ENCODE measurements around the gene PLPPR5.

PLPPR5 gene

DNA sequence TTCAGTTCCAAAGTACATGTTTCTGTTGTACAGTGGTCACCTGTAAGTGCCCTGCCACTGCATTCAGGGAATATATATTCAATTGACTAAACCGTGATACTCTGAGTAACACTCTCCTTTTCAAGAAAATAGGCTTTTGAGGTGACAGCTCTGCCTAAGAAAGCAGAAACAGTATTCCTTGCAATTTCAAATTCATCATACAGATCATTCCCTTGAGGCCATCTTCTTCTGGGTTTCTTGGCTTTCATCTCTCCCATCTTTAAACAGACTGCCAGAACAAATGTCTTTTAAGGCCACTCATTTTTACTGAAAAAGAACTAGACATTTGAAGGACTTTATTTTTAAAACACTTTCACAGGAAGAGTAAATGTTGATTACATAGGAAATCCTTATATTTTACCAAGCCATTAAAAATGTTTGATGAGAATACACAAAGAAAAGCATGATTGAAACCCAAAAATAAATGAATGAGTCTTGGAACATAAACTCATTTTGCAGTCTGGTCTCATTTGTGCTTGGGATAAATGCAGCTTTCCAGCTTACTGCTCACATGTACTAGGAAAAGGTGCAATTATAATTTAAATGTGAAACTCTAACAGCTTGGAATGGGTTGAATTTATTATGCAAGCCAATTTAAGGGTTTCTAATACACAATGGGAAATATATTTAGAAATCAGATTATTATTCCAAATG, 34.7 kb downstream of the PLPPR5 start:
- no peak for DNase-seq (ENCODE audit: low read depth)

DNA sequence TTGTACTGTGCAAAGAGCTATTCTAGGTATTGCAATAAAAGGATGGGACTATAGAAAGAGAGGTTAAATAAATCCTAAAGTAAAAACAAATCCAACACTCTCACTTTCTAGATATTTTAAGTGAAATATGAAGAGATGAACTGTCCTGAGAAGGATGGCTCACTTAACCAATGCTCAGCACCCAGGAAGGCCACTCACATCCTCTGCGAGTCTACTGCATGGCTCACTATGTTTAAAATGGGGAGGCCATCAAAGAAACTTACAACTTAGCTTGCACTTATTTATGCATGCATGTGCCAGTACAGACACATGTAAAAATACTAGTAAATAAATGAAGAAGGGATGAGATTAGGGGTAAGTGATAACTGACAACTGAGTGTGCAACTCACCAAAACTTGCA, 37.5 kb downstream of the PLPPR5 start:
- no peak for DNase-seq (ENCODE audit: low read depth)

DNA sequence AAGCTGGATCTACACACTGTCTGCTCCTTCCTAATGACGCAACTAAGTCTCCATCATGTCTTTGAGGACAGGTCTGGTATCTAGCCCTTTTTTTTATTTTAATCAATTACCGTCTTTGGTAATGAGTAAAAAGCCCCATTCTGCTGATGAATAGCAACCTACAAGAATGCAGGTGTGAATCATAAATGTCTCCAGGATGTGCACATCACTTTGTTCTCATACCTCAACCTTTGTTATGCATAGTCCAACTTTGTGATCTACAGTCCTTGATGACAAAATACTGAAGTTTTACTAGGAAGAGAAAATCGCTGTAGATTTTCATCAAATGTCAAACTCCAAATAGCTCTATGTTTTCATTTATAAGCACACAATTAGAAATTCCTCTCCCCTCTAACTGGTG, 39.3 kb downstream of the PLPPR5 start:
- DNase-seq (ENCODE audit: low read depth): no peak

DNA sequence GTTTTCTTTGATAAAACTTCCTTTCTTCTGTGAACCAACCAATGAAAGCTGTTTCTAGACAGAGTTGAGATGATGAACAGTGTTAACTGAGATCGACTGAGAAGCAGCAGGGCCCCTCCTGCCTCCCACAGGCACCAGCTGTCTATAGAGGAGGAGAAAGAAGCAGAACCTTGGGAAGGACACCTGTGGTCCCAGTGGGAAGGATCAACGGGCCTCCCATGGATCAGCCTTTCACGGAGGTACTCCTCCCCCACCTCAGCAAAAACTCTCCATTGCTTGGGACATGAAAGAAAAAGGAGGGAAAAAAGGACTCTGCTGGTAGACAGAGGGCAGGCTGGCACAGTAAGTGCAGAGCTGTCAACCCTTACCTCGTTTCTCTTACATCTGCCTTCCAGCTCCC, 40.5 kb downstream of the PLPPR5 start:
- no peak for DNase-seq (ENCODE audit: low read depth)

DNA sequence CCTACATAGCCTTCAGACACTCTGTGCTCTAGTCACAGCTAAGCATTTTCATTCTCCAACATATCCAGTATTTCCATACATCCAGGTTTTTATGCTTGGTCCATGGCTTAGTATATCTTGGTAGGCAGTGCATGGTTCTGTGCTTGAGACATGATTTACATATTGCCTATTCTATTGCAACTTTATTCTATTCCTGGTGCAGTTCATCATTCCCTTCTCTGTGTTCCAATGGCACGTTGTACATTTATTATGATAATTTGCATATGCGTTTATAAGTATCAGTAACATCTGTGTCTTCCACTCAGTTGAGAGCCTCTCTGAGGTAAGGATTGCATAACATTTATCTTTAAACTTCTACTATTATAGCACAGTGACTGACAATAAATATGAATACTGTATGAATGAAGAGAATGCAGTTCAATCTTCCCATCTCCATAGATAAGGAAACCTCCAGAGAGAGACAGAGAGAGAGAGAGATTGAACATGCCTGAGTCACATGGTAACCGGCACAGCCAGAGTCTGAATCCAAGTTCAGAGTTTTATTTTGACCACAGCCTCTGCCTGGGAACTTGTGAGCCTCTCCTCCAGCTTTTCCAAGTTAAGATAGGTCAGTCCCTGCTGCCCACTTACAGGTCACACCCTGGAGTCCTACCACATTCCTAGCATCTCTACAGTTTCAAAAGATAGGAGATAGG, 41.5 kb downstream of the PLPPR5 start:
- no peak for DNase-seq (ENCODE audit: low read depth)

DNA sequence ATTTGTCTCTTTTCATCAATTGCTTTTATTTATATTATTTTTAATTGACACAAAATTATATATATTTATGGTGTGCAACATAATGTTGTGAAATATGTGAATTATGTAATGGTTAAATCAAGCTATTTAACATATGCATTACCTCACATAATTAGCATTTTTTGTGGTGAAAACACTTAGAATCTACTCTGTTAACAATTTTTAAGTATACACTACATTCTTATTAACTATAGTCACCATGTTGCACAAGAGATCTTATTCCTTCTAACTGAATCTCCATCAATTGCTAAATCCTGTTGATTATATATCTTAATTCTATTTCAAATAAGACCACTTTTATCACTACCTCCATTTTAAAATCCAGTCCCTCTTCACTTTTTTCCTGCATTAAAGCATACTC, 42.5 kb downstream of the PLPPR5 start:
- no peak for DNase-seq (ENCODE audit: low read depth)

DNA sequence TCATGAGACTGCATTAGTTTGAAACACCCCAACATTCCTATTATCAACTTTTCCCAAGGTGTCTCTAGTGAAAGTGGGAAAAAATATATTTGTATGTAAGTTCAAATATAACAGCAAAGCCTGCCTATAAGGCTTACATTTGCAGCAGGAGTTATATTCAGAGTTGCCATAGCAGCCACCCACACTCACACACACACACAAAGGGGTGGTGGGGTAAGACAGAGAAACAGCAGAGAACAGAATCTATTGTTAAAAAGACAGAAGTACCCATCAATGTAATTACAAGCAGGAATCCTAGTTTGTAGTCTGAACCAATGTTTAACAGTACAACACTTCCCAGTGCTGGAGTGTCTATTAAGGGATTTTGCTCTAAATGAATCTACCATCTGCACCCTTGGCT, 55.0 kb downstream of the PLPPR5 start:
- no peak for DNase-seq (ENCODE audit: low read depth)

DNA sequence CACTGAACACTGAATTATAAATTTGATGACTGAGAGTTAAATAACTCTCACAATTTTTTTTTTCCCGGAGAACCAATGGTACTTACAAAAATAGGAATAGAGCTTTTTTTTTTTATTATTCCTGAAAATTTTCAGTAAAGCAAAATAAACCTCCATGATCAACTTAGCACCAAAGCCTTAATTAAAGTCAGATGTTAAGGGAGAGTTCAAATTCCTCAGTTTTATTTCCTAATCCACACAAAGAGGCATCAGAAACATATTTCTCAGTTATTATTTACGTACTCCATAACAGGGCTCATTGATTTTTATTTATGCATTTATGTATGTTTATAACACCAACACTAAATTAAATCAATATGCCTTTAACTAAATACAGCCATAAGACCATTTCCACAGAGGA, 55.5 kb downstream of the PLPPR5 start:
- no peak for DNase-seq (ENCODE audit: low read depth)

DNA sequence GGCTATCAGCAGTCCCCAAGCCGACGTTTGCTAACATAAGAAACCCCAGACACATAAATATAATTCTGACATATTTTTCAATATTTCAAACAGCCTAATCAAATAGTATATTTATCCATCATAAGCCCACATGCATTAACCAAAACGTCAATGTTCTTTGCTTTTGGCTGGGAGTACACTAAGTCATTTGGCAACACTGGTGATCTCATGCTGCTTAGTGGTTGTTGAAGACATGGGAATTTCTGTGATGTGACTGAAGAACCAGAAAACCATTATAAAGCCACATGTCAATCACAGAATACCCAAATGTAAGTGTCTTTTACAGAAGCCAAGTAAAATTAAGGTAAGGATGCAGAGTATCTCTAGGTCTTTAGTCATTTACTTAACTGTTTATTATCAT, 57.6 kb downstream of the PLPPR5 start:
- DNase-seq (ENCODE audit: low read depth): no peak

DNA sequence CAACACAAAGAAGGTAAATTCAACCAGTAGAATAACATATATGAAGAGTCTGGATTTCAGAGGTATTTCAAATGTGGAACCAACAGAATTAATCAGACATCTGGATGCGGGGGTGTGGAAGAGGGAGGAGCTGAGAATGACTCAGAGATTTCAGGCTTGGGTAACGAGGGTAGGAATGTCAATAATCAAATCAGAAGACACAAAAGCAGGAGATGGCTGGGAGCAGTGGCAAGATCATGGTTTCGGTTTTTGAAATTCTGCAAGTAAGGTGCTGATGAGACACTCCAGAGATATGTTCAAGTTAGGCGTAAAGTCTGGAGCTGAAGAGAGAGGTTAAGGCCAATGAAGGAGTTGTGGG, 64.0 kb downstream of the PLPPR5 start:
- no peak for DNase-seq (ENCODE audit: low read depth)

DNA sequence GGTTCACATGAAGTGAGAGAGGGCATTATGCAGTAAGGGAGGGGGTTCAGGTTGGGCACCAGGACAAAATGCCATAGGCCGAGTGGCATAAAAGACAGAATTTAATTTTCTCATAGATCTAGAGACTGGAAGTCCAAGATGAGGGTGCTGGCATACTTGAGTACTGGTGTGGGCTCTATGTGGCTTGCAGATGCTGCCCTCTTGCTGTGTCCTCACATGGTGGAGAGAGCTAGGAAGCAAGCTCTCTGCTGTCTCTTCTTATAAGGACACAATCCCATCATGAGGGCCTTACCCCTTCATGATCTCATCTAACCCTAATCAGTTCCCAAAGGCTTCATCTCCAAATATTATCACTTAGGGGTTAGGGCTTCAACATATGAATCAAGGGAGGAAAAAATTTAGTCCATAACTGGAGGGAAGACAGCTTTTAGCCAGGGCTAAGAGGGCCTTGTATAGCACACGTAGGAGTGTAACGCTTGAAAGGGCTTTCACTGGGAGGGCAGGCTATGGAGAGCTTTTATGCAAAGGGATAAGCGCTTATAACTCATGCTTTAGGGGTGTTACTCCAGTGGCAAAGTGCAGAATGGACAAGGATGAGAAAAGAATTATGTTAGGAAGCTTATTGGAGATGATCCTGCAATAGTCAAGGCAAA, 64.5 kb downstream of the PLPPR5 start:
- DNase-seq (ENCODE audit: low read depth): no peak

DNA sequence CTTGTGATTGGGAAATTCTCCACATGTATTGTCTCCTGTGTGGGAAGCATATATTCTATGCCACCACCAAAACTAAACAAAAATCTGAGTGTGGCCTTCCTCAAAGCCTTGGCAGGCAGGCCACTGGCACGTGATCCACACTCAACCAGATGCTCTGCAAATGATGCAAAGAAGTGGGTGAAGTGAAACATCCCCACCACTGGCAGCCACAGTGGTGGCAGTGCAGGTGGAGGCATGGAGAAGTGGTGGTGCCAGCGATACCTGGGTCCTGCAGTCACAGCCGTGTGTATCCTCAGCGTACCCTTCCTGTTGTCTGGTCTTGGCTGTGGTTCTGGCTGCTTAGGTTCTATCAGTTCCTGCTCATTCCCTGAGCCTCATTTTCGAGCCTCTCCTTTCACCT, 65.2 kb downstream of the PLPPR5 start:
- no peak for DNase-seq (ENCODE audit: low read depth)

DNA sequence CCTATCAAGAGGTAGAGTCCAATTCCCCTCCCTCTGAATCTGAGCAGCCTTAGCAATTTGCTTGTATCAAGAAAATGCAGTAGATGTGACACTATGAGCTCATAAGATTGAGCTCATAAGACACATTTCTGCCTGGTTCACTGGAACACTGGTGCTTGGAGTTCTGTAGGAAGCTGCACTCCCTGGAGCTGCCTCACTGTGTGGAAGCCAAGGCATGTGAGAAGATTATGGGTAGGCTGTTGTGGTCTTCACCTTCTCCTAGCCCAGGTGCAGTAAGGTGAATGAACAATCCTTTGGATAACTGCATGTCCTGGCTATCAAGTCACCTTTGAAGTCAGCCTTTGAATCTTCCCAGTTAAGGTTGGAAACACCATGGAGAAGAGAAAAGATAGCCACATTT, 67.3 kb downstream of the PLPPR5 start:
- DNase-seq (ENCODE audit: low read depth): no peak

DNA sequence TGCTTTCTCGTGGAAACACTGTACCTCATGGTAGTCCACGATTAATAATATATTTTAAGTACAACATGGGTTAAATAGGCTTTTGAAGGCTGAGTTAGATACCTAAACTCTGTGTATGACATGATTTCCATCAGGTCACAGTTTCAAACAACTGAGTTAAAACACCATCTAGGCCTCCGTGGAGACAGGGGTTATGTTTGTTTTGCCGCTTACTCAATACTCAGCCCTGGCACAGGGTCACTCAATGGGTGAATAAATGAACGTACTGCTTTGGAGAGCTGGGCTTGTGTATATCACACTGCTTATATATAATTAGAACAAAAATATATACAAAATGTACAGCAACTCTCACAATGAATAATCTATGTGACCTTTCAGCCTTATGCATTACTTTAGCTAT, 72.5 kb downstream of the PLPPR5 start:
- DNase-seq (ENCODE audit: low read depth): no peak

DNA sequence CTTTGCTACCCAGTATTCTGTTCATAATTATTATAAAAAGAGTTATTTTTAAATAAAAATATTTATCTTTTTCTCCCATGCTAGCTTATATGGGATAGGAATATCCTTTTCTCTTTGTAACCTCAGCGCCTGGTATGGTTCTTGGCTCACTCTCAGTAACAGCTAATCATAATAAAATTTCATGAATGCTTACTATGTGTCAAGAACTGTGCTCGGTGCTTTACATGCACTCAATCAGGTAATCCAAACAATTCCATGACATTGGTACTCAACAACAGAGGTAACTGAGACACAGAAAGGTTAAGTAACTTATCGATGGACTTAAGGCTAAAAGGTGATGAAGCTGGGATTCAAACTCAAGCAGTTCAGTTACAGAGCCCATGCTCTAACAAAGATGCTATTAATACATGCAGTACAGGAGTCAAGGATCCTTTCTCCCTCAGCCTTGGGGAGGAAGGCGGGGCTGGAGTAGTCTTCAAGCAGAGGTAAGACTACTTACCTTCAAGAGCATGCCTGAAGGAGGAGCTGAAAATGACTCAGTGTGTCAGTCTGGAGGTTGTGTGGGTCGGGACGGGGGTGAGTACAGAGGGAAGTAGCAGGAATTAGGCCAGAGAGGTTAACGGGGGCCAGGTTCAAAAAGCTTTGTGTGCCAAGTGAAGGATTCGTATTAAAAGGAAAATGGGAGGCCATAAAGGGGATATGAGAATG, 73.4 kb downstream of the PLPPR5 start:
- DNase-seq (ENCODE audit: low read depth): no peak

DNA sequence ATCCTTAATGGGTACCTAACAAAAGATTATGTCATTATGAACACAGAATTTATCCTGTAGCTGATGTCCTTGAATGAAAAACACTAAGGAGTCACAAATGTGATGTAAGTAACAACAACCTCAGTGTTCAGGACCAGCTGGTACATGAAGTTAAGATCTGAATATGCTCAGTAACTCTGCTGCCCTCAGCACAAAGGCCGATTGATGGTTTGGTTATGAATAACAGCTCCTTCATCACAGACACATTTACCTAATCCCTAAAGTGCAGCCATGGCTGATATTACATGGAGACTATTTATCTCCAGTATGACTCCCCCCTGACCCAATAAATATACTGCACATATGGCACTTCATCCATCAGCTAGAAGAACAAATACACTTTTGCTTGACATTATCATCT, 75.2 kb downstream of the PLPPR5 start:
- no peak for DNase-seq (ENCODE audit: low read depth)

DNA sequence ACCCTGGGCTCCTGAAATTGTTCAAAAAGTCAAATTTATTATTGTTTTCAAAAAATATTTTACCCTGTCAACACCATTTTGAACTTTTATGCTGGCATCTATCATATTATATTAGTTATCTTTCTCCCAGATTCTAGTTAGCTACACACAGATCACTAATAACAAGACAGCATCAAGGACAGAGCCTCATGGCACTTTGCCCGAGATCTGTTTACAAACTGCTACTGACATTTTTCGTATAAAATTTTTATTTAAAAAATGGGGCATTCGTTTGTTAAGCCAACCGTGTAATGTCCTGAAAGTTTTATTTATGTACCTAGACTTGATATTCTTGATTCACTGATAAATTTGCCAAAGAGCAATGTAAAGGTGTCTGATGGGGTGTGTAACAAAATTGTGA, 78.1 kb downstream of the PLPPR5 start:
- no peak for DNase-seq (ENCODE audit: low read depth)

DNA sequence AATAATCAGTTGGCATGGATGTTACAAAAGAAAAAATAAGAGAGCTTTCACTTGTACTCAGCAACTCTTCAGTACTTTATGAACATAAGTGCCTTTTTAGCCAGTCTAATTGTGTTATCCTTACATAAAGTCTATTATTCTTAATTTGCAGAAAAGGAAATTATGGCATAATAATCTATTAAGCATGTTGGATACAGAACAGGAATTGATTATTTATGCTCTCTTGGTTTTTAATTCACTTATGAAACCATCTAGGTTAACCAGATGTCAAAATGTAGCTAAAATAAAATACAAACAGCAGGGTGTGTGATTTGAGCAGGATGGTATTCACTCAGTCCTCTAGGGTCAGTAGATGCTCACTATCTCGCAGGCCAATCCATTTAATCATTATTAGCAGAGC, 79.7 kb downstream of the PLPPR5 start:
- no peak for DNase-seq (ENCODE audit: low read depth)

DNA sequence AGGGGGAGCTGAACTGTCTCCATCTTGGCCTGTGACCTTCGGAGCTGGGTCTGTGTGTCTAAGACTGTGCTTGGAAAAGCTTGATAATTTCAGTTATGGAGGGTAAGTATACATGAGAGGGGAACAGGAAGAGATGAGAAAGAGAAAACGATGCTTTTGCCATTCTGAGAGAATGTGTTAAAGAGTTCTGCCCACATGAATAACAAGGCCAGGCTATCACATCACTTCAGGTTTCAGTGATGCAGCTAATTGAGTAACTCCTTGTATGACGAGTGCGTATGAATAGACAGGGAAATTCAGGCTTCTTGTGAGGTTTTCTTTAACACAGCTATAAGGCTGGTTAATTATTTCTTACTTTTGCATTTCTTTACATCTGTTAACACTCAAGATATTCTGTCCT, 81.0 kb downstream of the PLPPR5 start:
- no peak for DNase-seq (ENCODE audit: low read depth)

DNA sequence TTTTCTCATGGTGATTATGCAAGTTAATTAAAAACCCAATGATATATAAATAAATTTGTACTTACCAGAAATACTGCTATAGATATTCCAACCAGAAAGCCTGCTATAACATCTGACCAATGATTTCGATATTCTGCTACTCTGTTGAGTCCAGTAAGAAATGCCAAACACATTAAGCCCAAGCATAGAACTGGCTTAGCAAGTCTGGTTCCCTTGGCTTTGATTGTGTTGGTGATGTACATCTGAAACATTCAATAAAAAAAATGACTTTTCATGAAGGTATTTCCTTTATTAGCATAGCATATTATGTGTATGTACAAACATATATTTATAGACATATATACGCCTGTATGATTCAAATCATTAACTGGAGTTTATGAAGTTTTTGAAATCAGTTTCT, 82.8 kb downstream of the PLPPR5 start:
- no peak for DNase-seq (ENCODE audit: low read depth)

DNA sequence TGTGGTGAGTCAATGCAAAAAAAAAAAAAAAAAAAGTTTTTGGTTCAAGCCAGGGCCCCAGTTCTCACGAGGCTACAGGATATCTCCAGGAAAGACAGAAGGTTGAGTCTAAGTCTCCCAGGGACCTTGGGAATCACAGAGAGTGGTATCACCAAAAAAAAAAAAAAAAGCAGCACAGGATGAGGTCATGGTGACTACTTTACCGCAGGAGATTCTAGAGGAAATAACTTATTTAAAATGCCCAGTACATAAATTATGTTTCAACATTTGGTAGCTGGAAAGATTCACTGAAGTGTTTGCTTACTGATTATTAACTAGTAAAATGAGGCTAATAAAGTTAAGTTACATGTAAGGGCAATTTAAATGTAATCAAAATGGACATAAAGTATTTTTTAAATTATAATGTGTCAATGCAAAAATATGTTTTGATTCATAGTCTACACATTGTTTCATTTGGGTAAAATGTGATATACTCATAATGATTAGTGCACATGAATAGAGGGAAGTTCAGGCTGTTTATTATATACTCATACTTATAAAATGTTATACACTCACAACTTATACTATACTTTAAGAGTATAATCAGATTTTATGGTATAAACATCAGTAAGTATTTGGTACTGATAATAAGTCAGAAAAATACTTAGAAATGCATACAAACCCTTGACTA, 84.1 kb downstream of the PLPPR5 start:
- DNase-seq (ENCODE audit: low read depth): no peak

DNA sequence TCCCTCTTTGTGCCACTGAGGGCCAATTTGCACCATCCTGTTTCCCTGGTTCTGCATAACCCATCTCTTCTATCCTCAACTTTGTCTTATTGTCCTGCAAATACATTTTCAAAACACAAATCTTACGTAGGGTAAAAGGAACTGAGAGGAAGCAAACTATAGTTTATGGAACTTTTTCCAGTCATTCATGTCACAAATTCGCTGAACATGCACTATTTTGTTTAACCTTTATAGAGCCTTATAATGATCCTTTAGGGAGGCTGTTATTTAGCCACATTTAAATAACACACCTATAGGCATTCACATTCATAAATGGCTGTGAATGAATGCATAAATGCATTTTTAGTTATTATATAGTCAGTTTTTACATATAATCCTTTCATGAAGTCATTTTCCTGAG, 85.0 kb downstream of the PLPPR5 start:
- no peak for DNase-seq (ENCODE audit: low read depth)

DNA sequence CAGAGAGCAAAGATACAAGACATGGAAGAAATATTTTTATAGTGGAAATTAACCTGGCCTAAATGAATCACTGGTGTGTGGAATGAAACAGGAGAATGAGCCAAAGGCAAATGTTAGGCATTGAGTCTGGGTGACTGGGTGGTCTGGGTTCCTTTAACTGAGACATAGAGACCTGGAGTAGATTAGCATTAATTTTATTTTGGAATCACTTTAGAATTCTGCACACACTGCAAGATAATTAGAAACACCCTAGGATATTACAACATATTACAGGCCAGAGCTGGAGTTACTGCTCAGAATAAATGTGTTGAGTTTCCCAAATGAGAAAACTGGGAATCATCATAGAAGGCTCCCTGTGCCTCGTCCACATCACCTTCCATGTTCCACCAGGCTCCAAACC, 85.5 kb downstream of the PLPPR5 start:
- DNase-seq (ENCODE audit: low read depth): no peak
